ENCODE results near the gene SLC35E1.
"Not testable (repeated sequence)": the region's sequence is repeated elsewhere in the genome, so short reads cannot be mapped to it uniquely, and the experiment has no call there.

SLC35E1 gene

DNA sequence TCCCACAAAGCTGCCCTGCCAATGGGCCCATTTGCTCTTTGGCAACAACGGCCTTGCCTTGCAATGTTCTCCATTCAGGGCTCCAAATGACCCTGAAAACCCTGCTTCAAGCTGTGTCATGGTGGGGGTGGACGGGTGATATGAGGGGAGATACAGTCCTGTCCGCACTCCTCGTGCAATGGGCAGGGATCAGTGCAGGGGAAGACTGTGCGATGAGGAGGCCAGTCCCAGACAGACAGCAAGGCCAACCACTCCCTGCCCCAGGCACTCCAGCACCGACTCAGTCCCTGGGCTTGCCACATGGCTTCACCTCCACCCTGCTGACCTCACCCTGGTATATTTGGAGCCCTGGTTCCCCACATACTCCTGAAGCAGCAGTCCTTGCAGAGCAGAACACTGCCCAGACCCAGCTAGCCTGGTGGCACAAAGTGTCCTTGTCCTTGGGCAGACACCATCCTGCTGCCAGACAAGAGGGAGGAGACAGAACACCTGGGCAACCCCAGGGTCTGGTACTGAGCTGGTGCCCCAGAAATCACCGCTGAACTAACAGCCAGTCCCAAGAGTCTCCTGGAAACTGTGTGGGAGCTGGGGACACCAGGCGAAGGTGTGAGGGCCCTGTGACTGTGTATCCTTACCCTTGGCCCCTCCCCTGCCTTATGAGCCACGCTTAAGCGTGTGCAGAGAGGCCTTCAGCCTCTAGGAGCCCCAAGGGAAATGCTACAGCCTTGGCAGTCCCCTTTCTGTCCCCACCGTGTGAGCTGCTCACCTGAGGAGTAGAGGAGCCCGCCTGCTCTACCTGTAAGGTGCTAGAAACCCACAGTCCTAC lies 9.1 kb upstream of the SLC35E1 start:
- DNase-seq = no peak

- DNase-seq = no peak
Measured at GRCh38 chr19:16579381-16579780, 7.2 kb upstream of the SLC35E1 start.

DNA sequence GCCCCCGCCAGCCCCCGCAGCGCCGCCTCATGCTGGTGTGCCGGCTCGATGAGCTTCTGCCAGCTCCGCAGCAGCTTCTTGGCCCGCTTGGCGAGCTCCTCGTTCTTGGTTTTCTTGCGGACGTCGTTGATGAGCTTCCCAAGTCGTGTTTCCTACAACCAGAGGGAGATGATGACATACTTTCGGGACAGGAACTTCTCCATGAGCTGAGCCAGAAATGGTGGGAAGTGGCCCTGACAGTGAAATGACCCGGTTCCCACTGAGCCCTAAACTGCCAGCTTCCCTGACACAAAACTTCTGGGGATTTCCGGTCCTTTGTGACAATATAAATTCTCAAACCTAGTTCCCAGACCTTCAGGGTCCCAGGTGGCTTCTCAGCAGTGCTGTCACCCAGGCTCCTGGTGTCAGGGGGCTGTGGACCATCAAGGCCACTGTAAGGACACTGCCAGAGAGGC lies 5.3 kb upstream of the SLC35E1 start:
- no peak for DNase-seq

DNA sequence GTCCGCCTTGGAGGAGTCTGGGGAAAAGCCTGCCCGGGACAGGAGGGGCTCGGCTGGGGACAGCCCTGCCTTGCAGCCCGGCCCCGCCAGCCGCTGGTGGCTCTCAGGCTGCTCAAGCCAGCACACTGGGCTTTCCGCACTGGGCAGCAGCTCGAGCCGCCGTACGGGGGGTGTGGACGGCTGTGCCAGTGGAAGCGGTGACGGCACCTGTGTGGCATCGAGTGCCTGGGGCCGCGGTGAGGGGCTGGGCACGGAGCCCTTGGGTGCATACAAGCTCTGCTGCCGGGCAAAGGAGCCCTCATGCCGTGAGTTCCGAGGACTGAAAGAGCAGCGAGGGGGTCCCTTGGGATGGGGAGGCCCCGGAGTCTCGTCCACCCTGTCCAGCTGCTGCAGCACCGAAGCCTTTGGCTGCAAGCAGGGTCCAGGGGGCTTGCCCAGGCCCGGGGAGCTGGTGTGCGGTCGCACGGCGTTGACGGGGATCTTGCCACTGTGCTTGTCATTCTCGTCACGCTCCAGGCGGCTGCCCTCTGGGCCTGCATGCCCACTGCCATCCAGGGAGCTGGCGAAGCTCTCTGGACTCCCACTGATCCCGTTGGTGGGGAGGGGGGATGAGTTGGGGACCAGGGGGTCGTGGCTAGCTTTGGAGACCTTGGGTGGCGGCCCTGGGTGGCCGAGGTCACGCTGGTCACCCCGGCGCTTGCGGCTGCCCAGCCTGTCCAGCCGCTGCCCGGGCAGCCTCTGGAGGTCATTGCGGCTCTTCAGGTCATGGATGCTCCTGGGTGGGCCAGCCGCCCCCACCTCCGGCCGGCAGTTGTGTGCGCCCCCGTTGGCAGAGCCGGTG lies 4.7 kb upstream of the SLC35E1 start:
- no peak for DNase-seq

DNA sequence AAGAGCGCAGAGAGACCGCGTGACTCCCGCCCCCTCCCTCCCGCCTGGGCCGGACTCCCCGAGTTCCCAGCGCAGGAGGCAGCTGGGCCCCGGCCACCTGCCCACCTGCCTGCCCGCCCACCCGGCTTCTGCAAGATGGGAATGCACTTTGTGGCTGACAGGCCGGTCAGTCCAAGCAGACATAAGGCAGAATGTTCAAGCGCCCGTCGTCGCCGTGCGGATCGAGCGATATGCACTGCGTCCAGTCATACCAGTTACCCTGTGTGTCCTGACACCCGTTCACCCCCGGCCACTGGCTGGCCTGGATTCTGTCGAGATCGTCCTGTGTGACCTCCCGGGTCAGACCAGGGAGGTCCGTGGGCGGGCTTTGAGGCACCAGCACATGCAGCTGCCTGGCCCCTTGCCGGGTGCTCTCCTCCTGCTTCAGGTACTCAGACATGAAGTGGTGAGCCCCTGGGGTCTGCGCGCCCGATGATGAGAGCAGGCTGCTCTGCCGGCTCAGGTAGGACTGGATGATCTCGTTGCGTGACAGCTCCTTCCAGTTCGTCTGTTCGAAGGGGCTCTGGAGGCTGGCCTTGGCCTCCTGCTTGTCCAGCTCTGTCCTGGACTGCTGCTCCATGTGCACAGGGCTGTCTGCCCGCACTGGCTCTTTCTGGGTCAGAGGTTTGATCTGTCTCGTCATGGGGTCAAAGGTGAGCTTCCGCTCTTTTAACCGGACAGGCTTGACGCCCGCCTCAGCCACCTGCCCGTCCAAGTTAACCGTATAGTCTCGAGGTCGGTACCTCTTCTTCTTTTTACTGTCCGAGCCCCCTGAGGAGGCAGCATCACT lies 3.9 kb upstream of the SLC35E1 start:
- DNase-seq = no peak

DNA sequence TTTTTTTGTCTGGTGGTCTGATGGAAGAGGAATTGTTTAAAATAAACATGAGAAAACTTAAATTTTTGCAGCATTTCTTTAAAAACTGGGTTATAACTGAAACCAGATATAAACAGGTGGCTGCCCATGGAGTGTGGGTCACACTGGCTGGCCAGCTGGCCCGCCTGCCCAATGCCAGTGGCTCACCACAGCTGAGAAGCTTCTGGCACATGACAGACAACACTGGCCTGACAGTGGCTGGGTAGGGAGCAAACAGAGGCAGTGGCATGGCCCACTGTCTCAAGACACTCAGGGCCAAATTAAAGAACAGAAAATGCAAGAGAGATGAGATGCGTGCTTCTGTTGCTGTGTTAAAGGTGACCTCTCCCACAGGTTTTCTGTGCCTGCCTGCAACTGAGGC lies 3.1 kb upstream of the SLC35E1 start:
- DNase-seq = no peak

- no peak for DNase-seq
Measured at GRCh38 chr19:16573925-16574324, 1.7 kb upstream of the SLC35E1 start.

DNA sequence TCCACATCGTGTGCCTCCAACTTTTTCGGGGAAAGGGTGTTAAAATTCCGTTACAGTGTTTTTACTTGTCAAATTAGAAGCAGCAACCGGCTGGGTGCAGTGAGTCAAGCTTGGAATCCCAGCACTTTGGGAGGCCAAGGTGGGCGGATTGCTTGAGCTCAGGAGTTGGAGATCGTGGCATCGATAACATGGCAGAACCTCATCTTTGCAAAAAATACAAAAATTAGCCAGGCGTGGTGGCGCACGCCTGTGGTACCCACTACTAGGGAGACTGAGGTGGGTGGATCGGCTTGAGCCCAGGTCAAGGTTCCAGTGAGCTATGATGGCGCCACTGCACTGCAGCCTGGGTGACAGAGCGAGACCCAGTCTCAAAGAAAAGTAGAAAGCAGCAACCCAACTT lies 1.1 kb upstream of the SLC35E1 start:
- no peak for DNase-seq

DNA sequence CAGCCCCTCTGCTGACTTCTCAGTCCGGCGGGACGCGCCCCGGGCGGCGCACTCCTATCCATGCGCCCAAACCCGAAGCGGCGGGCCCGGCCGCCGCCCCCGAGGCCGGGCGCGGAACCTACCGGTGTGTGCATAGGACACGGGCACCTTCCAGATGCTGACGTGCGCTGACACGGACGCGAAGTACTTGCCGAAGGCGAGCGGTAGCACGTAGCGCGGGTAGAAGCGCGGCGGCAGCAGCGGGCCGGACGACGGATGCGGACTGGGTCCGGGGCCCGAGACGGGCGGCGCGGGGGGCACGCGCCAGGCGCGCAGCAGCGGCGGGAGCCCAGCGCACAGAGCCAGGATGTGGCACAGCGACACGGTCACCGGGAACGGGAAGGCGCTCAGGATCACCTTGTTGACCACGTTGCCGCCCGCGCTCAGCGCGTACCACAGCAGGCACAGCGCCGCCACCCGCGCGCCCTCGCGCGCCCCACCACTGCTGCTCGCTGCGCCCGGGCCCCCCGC lies 338 bp downstream of the SLC35E1 start:
- DNase-seq = peak in 1 of 2 donors; percentile 45

DNA sequence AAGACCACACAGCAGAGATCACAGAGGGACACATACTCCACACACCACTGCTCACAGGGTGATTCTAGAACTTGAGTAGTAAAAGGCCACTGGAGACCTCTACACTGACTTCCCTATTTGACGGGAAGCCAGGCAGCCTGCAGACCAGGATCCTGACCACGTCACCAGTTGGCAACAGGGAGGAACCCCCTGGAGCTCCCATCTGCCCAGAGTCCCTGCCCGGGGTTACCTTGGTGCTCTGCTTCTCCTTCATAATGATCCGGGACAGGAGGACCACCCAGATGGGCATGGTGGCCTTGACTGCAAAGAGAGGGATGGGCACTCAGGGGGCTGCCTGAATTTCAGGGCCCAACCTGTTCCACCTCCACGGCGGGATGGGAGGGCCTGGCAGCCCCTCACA lies 932 bp downstream of the SLC35E1 start:
- peak in 1 of 2 donors; percentile 36 for DNase-seq

GRCh38 chr19:16569609-16570320 lies 2.5 kb downstream of the SLC35E1 start:
- DNase-seq = no peak

DNA sequence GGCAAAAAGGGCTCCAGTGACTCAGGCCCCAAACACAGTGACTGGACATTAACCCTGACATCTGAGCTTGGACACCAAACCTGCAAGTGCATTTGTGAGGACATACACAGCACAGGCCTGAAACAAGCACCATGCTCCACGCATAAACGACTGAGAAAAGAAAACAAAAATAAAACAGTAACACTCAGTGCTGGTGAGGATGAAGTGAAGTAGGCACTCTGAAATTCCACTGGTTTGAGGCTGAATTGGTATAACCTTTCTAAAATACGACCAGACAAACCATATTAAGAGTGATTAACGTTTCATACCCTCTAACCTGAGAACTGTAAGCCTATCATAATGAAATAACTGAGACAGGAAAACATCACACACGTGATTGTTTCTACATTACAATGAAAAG lies 5.5 kb downstream of the SLC35E1 start:
- no peak for DNase-seq

DNA sequence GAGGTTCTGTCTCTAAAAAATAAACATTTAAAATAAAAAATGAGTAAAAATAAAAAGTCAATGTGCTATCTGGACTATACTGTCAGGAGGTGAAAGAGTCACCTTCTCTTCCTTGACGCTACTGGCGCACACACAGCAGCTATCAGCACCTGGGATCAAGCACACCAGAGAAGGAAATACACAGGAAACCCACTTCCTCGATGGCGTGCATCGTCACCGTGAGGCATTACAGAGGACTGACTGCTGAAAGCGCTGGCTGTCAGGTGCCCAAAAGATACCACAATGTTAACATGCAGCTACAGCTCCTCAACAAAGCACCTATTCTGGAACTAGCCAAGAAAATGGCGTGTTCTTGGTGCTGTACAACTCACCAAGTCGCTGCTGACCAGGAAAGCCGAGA lies 6.1 kb downstream of the SLC35E1 start:
- DNase-seq = peak; percentile 88 to 91

DNA sequence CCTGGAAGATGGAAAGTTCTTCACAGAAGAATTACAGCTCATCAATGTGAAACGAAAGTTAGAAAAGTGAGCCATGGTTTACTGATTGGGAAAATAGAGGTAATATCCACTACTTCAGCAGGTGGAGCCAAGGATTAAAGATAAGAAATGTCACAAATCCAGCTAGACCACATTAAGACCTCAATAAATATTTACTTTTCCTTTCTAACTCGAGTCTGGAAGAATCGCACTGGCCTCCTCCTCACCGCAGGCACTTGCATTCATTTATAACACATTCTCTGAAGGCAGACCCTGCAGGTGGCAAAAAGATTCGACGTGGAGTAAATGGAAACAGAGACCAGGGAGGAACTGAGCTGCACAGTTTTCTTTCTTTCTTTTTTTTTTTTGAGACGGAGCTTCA lies 7.4 kb downstream of the SLC35E1 start:
- DNase-seq = no peak

DNA sequence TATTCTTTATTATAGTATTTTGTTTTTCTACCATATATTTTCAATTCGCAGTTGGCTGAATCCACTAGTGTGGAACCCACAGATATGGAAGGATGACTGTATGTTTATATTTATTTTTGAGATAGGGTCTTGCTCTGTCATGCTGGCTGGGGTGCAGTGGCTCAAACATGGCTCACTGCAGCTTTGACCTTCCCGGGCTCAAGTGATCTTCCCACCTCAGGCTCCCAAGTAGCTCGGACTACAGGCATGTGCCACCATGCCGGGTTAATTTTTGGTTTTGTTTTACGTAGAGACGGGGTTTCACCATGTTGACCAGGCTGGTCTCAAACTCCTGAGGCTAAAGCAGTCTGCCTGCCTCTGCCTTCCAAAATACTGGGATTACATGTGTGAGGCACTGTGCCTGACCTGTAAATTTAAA lies 9.6 kb downstream of the SLC35E1 start:
- no peak for DNase-seq

- no peak for DNase-seq
Measured at GRCh38 chr19:16561382-16561781, 10.8 kb downstream of the SLC35E1 start.

GRCh38 chr19:16559780-16560276 lies 12.4 kb downstream of the SLC35E1 start:
- no peak for DNase-seq

- DNase-seq = no peak
Measured at GRCh38 chr19:16554776-16555175, 17.4 kb downstream of the SLC35E1 start.

- DNase-seq = not testable (repeated sequence)
Measured at GRCh38 chr19:16551902-16552301, 20.3 kb downstream of the SLC35E1 start.

DNA sequence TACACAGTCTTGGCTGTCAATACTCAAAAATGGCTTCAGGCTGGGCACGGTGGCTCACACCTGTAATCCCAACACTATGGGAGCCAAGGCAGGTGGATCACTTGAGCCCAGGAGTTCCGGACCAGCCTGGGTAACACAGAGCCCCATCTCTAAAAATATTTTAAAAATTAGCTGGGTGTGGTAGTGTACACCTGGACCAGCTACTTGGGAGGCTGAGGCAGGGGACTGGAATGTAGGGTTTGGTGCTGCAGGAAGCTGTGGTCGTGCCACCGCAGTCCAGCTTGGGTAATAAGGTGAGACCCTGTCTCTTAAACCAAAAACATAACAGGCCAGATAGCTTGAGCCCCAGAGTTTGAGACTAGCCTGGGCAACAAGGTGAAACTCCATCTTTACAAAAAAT lies 23.3 kb downstream of the SLC35E1 start:
- DNase-seq = no peak

DNA sequence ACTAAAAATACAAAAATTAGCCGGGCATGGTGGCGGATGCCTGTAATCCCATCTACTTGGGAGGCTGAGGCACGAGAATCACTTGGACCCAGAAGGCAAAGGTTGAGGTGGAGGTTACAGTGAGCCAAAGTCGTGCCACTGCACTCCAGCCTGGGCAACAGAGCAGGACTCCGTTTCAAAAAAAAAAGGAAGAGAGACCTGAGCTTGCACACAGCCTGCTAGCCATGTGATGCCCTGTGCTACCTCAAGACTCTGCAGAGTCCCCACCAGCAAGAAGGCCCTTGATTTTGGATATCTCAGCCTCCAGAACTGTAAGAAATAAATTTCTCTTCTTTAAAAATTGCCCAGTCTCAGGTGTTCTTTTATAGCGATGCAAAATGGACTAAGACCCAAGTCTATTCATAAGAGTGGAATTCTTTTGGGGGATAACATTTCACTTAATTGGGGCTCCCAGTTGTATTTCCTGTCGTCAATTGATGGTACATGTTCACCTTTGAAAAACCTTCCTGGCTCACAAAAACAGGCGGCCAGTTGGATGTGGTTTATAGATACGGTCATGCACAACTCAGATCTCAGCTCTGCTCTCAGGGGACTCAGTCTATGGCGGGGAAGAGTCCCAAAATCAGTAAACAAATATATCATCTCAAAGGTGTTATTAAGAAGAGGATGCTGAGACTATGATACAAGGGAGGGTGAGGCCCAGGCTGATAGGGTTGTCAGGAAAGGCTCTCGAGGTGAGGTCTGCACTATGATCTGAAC lies 27.6 kb downstream of the SLC35E1 start:
- DNase-seq = no peak

Measured in CD4-positive, alpha-beta T cell treated with Interleukin-4 for 1 hour (primary cell).